Measurements from ENCODE around the gene RHOD.

The RHOD gene

DNA sequence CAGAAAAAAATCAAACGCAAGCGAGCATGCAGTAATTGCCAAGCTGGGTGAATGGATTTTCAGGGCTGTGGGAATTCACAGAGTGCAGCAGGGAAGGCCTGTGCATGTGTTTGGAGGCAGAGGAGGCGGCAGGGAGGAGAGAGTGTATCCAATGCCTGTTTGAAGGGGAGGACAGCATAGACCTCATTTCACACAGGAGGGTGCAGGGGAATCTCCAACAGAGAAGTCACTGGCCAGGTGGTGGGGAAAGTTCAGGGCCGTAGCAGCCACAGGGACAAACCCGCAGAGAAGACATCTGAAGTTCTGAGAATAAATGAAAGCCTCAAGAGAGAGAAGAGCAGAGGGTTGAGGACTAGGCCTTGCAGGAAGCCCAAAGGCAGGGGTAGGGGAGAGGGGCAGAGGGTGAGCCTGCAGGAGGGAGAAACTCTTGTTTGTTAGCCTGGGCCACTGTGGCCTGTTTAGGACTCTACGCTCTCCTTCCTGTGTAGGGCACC is 43.2 kb downstream of the RHOD start:
- no peak overlapping the region for H3K9ac ChIP-seq (ENCODE audit: low read depth, low read length)

DNA sequence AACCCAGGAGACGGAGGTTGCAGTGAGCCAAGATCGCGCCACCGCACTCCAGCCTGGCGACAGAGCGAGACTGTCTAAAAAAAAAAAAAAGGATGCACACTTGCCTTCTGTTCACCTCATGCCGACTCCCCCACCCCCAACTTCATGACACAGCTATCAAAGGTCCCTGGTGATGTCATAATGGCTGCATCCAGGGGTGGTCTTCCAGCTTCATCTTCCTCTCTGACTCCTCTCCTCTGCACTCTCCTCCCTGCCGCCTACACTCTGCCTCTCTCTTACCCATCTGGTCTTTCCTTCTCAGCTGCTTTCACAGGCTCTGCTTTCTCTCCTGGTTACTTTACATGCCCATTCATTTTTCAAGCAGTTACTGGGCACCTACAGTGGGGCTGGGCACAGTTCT is 46.0 kb downstream of the RHOD start:
- H3K4me3 ChIP-seq (ENCODE audit: low read length): no peak overlapping the region
- H3K36me3 ChIP-seq (ENCODE audit: insufficient read depth, low read depth, low read length): no peaks in the 10 kb centered on the region
- H3K27me3 ChIP-seq (ENCODE audit: insufficient read depth, low read length): no peaks in the 10 kb centered on the region
- no peaks in the 10 kb centered on the region for H3K4me1 ChIP-seq (ENCODE audit: insufficient read depth, low read length)
- no peak overlapping the region for H3K9ac ChIP-seq (ENCODE audit: low read depth, low read length)
- no peaks in the 10 kb centered on the region for H3K9me3 ChIP-seq (ENCODE audit: insufficient read depth, low read depth, low read length)
- no peak overlapping the region for H3K27ac ChIP-seq (ENCODE audit: low read length)

More for the DNA sequence above, 43.2 kb downstream of the RHOD start:
- Histone ChIP-seq H3K36me3 (ENCODE audit: insufficient read depth, low read depth, low read length) (no peaks in the 10 kb centered on the region), H3K9me3 (ENCODE audit: insufficient read depth, low read depth, low read length) (no peaks in the 10 kb centered on the region), H3K4me3 (ENCODE audit: low read length) (no peak overlapping the region), H3K27ac (ENCODE audit: low read length) (no peak overlapping the region), H3K27me3 (ENCODE audit: insufficient read depth, low read length) (no peaks in the 10 kb centered on the region), H3K4me1 (ENCODE audit: insufficient read depth, low read length) (no peaks in the 10 kb centered on the region; the same call in 1 of the 2 replicates)

DNA sequence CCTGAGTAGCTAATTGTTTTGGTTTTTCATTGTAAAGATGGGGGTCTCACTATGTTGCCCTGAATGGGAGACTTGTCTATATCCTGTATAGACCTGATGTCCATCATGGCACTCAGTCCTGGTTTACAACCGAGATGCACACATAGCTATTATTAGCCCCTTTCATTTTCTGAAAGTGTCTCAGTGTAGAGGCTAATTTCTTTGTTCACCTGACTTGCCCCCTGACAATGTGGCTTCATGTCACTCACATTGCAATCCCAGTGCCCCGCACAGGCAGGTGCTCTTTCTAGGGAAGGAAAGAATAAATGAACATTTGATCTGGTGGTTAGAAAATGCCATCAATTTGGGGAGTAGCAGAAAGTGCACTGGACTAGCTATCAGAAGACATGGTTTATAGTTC is 49.3 kb downstream of the RHOD start:
- Histone ChIP-seq H3K36me3 (ENCODE audit: insufficient read depth, low read depth, low read length) (no peaks in the 10 kb centered on the region), H3K27ac (ENCODE audit: low read length) (no peak overlapping the region), H3K27me3 (ENCODE audit: insufficient read depth, low read length) (no peaks in the 10 kb centered on the region), H3K9me3 (ENCODE audit: insufficient read depth, low read depth, low read length) (no peaks in the 10 kb centered on the region), H3K9ac (ENCODE audit: low read depth, low read length) (no peak overlapping the region), H3K4me1 (ENCODE audit: insufficient read depth, low read length) (no peaks in the 10 kb centered on the region), H3K4me3 (ENCODE audit: low read length) (no peak overlapping the region)

DNA sequence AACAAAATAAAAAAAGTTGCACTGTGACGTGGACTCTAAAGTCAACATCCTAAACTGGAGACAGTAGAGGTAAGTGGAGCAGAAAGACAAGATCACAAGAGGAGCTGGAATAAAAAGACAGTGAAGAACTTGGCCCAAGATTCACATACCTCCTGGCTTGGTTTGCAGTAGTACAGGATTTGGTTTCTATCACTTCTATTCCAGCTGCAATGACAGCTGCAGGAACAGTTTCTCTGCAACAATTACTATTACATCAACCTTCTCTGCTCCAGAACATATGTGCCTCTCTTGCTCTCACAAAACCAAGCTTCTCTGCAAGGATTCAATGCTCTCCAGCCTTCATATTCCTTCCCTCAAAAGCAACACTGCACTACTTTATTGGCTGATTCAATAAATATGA is 54.6 kb downstream of the RHOD start:
- Histone ChIP-seq H3K9me3 (ENCODE audit: insufficient read depth, low read depth, low read length) (no peaks in the 10 kb centered on the region), H3K9ac (ENCODE audit: low read depth, low read length) (no peak overlapping the region), H3K27ac (ENCODE audit: low read length) (no peak overlapping the region)

DNA sequence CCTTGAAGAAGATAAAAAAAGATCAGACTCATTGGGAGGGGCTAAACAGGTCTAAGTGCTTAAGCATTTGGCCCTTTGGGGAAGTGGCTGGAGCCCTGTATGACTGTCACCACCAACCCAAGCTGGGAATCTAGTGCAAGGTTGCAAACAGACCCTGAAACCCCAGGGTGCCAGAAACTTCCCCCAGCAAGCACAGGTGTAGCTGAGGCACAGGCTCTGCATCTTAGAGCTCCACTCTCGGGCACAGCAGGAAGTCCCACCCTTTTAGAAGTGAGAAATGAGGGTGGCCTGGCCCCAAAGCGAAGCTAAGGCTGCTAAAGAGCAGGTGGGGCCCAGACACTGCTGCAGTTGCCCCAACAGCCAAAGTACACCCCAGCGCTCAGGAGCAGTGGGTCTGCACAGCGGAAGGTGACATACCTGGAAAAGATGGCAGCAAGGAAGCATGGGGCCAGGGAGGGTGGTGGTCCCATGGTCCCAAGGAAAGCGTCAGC is 56.6 kb downstream of the RHOD start:
- H3K27me3 ChIP-seq (ENCODE audit: insufficient read depth, low read length): peaks cover 12% of the 10 kb centered on the region
- H3K9me3 ChIP-seq (ENCODE audit: insufficient read depth, low read depth, low read length): no peaks in the 10 kb centered on the region
- no peaks in the 10 kb centered on the region for H3K36me3 ChIP-seq (ENCODE audit: insufficient read depth, low read depth, low read length)
- H3K4me3 ChIP-seq (ENCODE audit: low read length): no peak overlapping the region
- no peak overlapping the region for H3K9ac ChIP-seq (ENCODE audit: low read depth, low read length)
- no peak overlapping the region for H3K27ac ChIP-seq (ENCODE audit: low read length)
- peaks cover 9% of the 10 kb centered on the region for H3K4me1 ChIP-seq (ENCODE audit: insufficient read depth, low read length)

More for the DNA sequence above, 54.6 kb downstream of the RHOD start:
- H3K4me3 ChIP-seq (ENCODE audit: low read length): no peak overlapping the region
- no peaks in the 10 kb centered on the region for H3K36me3 ChIP-seq (ENCODE audit: insufficient read depth, low read depth, low read length)
- H3K27me3 ChIP-seq (ENCODE audit: insufficient read depth, low read length): no peaks in the 10 kb centered on the region
- H3K4me1 ChIP-seq (ENCODE audit: insufficient read depth, low read length): no peaks in the 10 kb centered on the region; the same call in 1 of the 2 replicates

DNA sequence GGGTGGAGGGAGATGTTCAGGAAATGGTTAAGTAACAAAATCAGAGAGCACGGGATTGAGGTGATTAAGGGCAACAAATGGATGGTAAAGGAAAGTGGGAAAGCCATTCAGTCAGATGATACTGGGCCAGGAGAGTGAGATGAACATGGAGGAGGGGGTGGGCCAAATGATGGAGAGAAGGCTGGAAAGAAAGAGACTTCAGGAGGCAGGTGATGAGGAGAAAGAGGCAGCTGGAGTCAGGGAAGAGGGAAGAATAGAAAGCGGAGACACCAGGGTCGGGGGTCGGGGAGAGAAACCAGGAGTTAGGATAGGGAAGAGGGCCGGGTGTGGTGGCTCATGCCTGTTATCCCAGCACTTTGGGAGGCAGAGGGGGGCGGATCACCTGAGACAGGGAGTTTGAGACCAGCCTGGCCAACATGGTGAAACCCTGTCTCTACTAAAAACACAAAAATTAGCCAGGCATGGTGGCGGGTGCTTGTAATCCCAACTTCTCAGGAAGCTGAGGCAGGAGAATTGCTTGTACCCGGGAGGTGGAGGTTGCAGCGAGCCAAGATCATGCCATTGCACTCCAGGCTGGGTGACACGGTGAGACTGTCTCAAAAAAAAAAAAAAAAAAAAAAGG is 57.7 kb downstream of the RHOD start:
- Histone ChIP-seq H3K36me3 (ENCODE audit: insufficient read depth, low read depth, low read length) (no peaks in the 10 kb centered on the region), H3K9me3 (ENCODE audit: insufficient read depth, low read depth, low read length) (no peaks in the 10 kb centered on the region), H3K27ac (ENCODE audit: low read length) (no peak overlapping the region), H3K4me3 (ENCODE audit: low read length) (no peak overlapping the region), H3K27me3 (ENCODE audit: insufficient read depth, low read length) (peaks cover 12% of the 10 kb centered on the region), H3K4me1 (ENCODE audit: insufficient read depth, low read length) (peaks cover 9% of the 10 kb centered on the region), H3K9ac (ENCODE audit: low read depth, low read length) (no peak overlapping the region)

DNA sequence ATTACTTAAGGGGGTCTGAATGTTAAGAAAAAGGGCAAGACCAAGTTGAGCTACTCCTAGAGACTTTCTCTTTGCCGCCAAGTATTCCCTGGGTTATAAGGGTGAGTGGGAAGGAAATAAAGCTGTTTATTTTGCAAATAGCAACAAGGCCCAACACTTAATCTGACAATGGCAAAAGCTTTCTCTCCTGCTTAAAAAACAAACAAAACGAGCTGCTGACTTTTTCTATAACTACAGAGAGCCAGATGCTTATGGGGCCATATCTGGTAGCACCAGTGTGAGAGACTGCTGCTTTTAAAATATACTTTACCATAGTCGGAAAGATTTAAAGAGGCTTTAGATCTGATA is 60.1 kb downstream of the RHOD start:
- H3K36me3 ChIP-seq (ENCODE audit: insufficient read depth, low read depth, low read length): no peaks in the 10 kb centered on the region
- no peak overlapping the region for H3K9ac ChIP-seq (ENCODE audit: low read depth, low read length)
- H3K4me3 ChIP-seq (ENCODE audit: low read length): no peak overlapping the region
- no peak overlapping the region for H3K27ac ChIP-seq (ENCODE audit: low read length)
- H3K4me1 ChIP-seq (ENCODE audit: insufficient read depth, low read length): peaks cover 13% of the 10 kb centered on the region
- H3K27me3 ChIP-seq (ENCODE audit: insufficient read depth, low read length): peaks cover 12% of the 10 kb centered on the region
- H3K9me3 ChIP-seq (ENCODE audit: insufficient read depth, low read depth, low read length): no peaks in the 10 kb centered on the region

DNA sequence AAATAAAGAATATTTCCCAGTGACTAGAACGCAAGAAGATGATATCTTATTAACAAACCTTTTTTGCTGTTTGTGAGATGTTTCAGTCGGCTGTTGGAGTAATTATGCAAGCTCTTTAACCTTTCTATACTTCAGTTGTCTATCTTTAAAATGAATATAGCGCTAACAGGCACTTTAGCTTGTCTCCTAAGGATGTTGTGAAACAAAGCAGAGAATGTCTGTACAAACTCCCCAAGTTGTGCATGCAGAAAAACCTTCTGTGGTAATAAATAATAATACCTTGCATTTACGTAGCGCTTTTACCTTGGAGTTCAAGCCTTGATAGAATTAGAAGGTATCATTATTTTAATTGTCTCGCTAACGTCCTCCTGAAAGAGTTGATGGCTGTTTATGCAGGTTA is 60.5 kb downstream of the RHOD start:
- H3K4me1 ChIP-seq (ENCODE audit: insufficient read depth, low read length): peaks cover 17% of the 10 kb centered on the region
- H3K36me3 ChIP-seq (ENCODE audit: insufficient read depth, low read depth, low read length): no peaks in the 10 kb centered on the region
- H3K9me3 ChIP-seq (ENCODE audit: insufficient read depth, low read depth, low read length): no peaks in the 10 kb centered on the region
- peak overlapping the region; percentile 66 for H3K4me3 ChIP-seq (ENCODE audit: low read length)
- H3K27ac ChIP-seq (ENCODE audit: low read length): no peak overlapping the region
- H3K27me3 ChIP-seq (ENCODE audit: insufficient read depth, low read length): peaks cover 12% of the 10 kb centered on the region
- peak overlapping the region; percentile 72; the same call in 1 of the 2 replicates for H3K9ac ChIP-seq (ENCODE audit: low read depth, low read length)

DNA sequence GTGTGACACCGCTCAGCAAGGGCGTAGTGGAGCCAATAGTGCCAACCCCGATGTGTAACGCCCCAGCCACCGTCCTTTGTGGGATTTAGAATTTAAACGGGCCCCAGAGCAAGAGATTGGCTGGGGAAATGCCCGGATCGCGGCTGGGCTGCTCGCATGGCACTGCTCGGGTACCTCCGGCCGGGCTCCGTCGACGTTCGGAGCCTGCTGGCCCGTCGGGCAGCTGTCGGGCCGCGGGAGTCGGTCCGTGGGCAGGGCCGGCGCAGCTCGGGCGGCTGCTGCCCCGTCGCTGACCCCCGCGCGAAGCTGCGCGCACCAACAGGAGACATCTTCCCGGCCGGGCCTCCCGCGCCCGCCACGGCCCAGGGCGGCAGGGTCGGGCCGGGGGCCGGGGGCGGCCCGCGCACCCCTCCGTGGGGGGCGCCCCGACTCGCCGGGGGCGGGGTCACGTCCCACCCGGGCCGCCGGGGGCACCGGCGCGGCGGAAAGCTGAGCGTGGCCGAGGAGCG is 61.1 kb downstream of the RHOD start:
- H3K9ac ChIP-seq (ENCODE audit: low read depth, low read length): peak overlapping the region; percentile 79; the same call in 1 of the 2 replicates
- H3K27ac ChIP-seq (ENCODE audit: low read length): no peak overlapping the region

DNA sequence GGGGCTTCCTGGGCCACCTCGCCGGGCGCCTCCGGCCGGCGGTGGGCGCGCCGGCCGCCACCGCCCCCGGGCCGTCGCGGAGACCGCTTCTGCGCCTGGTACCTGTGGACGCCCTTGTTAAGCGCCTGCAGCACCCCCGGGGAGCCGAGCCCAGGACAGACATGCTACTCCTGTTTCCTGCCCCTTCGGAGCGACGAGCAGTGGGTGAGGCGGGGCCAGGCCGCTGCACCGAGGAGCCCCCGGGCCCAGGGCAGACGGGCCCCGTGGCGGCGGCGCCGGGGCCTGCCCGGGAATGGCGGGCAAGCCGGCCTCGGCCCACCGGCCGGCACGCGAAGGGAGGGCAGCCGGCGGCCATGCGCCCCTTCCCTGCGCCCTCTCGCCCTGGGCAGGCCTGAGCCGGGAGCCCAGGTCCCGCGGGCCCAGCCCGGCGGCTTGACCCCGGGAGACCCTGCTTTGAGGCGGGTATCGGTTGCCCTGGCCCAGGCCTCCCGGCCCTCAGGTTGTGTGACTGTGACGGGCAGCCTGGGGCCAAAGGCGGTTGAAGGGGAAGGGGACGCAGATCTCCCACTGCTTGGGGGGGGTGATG is 61.6 kb downstream of the RHOD start:
- peak overlapping the region; percentile 79; the same call in 1 of the 2 replicates for H3K9ac ChIP-seq (ENCODE audit: low read depth, low read length)
- H3K36me3 ChIP-seq (ENCODE audit: insufficient read depth, low read depth, low read length): peaks cover 5% of the 10 kb centered on the region
- H3K4me1 ChIP-seq (ENCODE audit: insufficient read depth, low read length): peaks cover 17% of the 10 kb centered on the region
- H3K27me3 ChIP-seq (ENCODE audit: insufficient read depth, low read length): peaks cover 12% of the 10 kb centered on the region
- peak overlapping the region; percentile 71 for H3K27ac ChIP-seq (ENCODE audit: low read length)
- H3K9me3 ChIP-seq (ENCODE audit: insufficient read depth, low read depth, low read length): no peaks in the 10 kb centered on the region
- H3K4me3 ChIP-seq (ENCODE audit: low read length): peak overlapping the region; percentile 66; the same call in 1 of the 2 replicates

More for the DNA sequence above, 61.1 kb downstream of the RHOD start:
- Histone ChIP-seq H3K36me3 (ENCODE audit: insufficient read depth, low read depth, low read length) (no peaks in the 10 kb centered on the region), H3K9me3 (ENCODE audit: insufficient read depth, low read depth, low read length) (no peaks in the 10 kb centered on the region), H3K4me1 (ENCODE audit: insufficient read depth, low read length) (peaks cover 17% of the 10 kb centered on the region), H3K27me3 (ENCODE audit: insufficient read depth, low read length) (peaks cover 12% of the 10 kb centered on the region), H3K4me3 (ENCODE audit: low read length) (peak overlapping the region; percentile 66)

DNA sequence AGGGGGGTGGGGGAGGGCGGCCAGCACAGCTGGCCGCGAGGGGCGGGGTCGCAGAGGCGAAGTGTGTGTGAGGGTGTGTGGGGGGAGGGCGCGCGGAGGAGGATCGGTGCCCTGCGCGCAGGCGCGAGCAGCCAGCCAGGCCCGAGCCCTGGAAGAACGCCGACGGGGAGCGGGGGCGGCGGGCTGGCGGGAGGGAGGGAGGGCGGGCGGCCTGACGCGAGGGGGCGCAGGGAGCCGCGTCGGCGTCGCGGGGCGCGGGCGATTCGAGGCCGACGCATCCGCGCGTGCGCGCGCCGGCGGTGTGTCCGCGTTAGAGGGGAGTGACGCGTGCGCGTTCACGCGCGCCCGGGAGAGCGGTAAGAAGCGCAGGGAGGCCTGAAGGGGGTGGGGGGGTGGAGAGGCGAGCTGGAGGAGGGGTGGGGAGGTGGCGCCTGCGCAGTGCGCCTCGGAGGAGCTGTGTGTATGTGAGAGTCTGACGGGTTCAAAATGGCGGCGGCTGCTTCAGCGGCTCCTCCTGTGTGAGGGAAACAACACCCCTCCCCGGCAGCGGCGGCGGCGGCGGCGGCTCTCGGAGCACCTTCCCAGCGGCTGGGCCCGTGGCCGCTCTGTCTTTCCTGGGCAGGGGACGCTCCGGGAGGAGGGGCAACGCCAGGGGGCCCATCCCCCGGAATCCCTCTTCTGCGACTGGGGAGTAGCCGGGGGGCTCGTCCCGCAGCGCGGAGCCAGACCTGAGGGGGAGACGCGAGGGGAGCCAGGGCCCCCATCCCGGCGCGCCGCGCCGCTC is 62.3 kb downstream of the RHOD start, which contains the start of gene KDM2A:
KDM2A (plus strand) TSS at position 463 of the 784 bp plus-strand sequence. CDS start 2,054 bp downstream, outside the sequence.
- H3K9ac ChIP-seq (ENCODE audit: low read depth, low read length): peak within 1 kb of the TSS; percentile 95
- no peaks in the 10 kb centered on the region for H3K9me3 ChIP-seq (ENCODE audit: insufficient read depth, low read depth, low read length)
- peak within 1 kb of the TSS; percentile 71 for H3K27ac ChIP-seq (ENCODE audit: low read length)
- H3K36me3 ChIP-seq (ENCODE audit: insufficient read depth, low read depth, low read length): peaks cover 10% of the 10 kb centered on the region
- H3K4me3 ChIP-seq (ENCODE audit: low read length): peak within 1 kb of the TSS; percentile 100
- peaks cover 12% of the 10 kb centered on the region for H3K27me3 ChIP-seq (ENCODE audit: insufficient read depth, low read length)
- peaks cover 17% of the 10 kb centered on the region for H3K4me1 ChIP-seq (ENCODE audit: insufficient read depth, low read length)

All from iPS-20b (cell line).